ENCODE measurements around the gene ACOD1.
"Not testable (repeated sequence)": the region's sequence is repeated elsewhere in the genome, so short reads cannot be mapped to it uniquely, and the experiment has no call there.

Gene ACOD1

DNA sequence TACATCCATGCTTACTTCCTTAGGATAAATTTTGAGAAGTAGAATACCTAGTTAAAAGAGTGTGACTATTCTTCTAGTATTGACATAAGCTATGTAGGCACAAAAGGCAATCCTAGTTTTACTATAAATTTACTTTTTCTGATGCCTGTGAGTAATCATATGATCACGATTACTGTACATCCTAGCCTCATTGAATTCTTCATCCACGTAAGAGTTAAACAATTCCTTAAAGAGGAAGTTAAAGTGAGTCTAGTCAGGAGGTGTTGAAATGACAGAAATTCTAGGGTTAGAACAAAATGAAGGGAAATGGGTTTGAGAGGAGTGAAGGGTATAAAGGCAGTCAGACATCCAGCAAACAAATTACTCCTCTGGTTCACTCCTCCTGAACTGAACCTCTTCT, at the start of gene ACOD1:
Gene ACOD1 (plus strand): TSS at position 363 of the 400 bp plus-strand sequence. CDS start 48 bp downstream, outside the sequence.
- DNase-seq, result no peak

- not testable (repeated sequence) for DNase-seq
Observed at GRCh38 chr13:76899066-76899465, 49.2 kb upstream of the ACOD1 start.

DNA sequence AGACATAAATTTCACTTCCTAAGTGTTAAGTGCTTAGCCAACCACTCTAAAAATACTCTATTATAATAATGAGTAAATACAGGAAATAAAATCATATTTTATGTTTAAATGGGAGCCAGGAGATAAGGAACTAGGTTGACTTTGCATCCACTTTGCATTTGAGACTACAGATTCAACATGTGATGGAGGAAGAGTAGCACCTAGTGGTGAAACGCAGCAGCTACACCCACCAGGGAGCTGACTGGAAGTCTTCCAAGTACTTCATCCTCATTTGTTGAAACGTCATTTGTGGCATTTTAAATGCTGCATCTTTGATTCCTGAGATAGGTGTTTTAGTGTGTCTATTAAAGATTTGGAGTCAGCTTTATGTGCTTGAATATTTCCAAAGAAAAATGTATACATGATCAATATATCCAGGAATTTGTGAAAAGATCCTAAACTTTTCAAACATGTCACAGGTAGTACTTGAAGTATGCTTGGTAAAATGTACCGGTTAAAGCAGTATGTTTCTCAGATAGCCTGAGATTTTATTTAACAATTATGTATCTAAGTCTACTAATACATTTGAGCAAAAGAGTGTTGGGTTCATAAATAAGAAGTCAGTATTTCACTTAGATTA, 44.7 kb upstream of the ACOD1 start:
- peak; percentile 73 for DNase-seq

- DNase-seq, result no peak
Observed at GRCh38 chr13:76904507-76904906, 43.8 kb upstream of the ACOD1 start.

DNA sequence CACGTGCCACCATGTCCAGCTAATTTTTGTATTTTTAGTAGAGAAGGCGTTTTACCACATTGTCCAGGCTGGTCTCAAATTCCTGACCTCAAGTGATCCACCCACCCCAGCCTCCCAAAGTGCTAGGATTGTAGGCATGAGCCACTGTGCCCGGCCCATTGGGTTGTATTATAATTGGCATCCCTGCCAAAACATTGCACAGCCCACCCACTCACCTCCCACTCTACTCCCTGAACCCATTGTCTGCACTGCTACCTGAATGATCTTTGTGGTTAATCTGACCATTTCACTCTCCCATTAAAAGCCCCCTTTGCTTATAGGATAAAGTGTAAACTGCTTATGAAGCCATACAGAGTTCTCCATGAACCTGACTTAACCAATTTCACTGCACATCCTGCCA, 35.8 kb upstream of the ACOD1 start:
- no peak for DNase-seq

GRCh38 chr13:76913898-76914297, 34.4 kb upstream of the ACOD1 start:
- no peak for DNase-seq

DNA sequence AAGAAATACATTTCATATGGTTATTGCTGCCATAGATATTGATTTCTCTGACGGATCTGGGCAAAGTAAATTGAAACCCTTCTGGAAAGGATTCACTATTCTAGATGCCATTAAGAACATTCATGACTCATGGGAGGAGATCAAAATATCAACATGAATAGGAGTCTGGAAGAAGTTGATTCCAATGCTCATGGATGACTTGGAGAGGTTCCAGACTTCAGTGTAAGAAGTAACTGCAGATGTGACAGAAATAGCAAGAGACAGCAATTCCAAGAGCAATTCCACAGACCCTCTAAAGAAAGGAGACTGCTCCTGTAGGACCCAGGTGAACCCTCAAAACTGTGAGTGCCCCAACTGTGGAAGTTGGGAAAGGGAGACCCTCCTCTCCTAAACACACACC, 31.2 kb upstream of the ACOD1 start:
- no peak for DNase-seq

- DNase-seq, result not testable (repeated sequence)
Observed at GRCh38 chr13:76917755-76918481, 30.4 kb upstream of the ACOD1 start.

DNA sequence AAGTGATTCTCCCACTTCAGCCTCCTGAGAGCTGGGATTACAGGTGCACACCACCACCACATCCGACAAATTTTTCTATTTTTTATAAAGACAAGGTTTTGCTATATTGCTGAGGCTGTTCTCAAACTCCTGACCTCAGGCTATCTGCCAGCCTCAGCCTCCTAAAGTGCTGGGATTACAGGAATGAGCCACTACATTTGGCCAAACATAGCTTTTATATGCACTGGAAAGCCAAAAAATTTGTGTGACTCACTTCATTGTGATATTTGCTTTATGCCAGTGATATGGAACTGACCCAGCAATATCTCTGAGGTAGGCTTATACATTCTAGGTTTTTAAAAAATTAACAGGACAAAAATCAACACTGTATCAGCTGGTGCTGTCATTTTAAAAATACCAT, 26.8 kb upstream of the ACOD1 start:
- DNase-seq, result no peak

- no peak for DNase-seq
Observed at GRCh38 chr13:76925115-76925514, 23.2 kb upstream of the ACOD1 start.

DNA sequence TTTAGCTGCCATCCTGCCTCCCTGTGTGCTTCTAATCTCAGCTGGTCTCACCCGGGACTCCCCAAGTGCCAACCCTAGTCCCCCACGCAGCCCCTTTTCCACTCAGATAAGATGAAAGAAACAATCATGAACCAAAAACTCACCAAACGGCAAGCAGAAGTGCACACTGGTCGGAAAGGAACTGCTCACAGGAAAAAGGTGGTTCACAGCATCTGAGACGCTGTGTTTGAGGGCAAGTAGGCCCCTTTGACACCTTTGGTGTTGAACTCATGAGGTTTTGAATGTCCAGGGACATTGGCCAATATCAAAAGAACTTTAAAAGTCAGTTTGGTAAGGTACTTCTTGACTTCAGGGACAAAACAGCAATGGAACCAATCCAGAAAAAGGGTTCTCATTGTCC, 20.4 kb upstream of the ACOD1 start:
- DNase-seq, result no peak

DNA sequence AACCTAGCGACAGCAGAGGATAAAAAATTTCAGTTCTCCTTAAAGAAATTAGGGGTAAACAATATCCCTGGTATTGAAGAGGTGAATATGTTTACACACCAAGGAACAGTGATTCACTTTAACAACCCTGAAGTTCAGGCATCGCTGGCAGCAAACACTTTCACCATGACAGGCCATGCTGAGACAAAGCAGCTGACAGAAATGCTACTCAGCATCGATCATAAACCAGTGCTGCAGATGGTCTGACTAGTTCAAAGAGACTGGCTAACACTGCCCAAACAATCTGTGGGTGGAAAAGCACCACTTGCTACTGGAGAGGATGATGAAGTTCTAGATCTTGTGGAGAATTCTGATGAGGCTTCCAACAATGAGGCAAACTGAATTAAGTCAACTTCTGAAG, 19.9 kb upstream of the ACOD1 start:
- no peak for DNase-seq

DNA sequence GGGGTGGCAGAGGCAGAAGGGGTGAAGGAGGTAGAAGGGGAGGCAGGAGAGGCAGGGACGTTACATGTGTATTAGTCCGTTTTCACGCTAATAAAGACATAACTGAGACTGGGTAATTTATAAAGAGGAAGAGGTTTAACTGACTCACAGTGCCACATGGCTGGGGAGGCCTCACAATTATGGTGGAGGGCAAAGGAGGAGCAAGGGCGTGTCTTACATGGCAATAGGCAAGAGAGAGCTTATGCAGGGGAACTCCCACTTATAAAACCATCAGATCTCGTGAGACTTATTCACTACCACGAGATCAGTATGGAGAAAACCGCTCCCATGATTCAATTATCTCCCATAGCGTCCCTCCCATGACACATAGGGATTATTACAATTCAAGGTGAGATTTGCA, 19.0 kb upstream of the ACOD1 start:
- no peak for DNase-seq

GRCh38 chr13:76929851-76930374, 18.4 kb upstream of the ACOD1 start:
- DNase-seq, result no peak

GRCh38 chr13:76932076-76932475, 16.2 kb upstream of the ACOD1 start:
- no peak for DNase-seq

DNA sequence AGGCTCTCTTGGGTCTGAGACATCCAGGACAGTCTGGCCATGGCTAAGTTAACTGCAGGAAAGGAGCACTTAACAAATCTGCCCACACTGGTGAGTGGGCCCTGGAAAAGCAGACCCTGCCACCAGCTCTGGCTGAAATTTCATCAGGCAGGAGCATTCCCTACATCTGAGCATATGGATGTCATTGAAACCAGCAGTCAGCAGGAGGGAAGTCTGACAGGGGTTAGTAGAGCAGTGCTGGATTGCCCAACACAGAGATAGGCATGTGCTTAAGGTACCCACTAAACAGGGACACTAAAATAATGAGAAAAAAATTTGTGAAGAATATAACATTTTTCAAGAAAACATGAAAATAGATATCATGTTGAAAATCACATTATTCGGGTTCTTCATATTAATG, 13.6 kb upstream of the ACOD1 start:
- DNase-seq, result no peak

- no peak for DNase-seq
Observed at GRCh38 chr13:76936763-76937162, 11.5 kb upstream of the ACOD1 start.

DNA sequence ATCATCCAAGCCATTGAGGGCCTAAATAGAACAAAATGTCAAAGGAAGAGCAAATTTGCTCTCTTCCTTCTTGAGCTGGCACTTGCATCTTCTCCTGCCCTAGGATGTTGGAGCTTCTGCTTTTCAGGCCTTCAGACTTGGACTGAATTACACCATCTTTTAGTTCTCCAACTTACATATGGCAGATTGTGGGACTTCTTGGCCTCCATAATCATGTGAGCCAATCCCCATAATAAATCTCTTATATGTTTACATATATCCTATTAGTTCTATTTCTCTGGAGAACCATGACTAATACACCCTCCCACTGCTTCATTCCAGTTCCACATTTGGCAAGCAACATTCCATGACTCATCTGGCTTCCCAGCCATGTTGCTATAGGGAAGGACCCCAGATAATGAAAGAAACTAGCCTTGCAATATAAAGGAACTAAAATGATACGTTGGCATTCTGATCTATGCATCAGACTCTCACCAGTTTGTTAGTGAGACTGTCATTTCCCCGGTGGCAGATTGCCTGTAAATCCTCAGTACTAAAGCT, 11.0 kb upstream of the ACOD1 start:
- DNase-seq, result no peak

GRCh38 chr13:76939215-76939614, 9.1 kb upstream of the ACOD1 start:
- DNase-seq, result no peak

- no peak for DNase-seq
Observed at GRCh38 chr13:76942363-76942762, 5.9 kb upstream of the ACOD1 start.

DNA sequence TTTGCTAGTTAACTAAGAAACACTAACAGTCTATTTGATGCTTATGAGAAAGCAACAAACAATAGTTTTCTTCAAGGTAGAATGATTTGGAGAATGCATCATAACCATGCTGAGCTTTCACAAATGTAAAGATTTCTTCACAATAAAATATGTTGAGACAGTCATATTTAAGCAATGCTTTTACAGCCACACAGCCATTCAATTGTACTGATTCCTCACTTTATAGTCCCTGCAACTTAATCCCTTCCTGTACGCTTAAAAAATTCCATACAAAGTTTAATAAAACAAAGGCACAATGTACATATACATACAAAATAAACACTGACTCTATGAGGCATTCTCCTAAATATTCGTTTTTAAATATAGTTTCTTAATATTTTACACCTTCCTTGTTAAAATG, 4.7 kb upstream of the ACOD1 start:
- DNase-seq, result no peak

- DNase-seq, result no peak
Observed at GRCh38 chr13:76944456-76944855, 3.9 kb upstream of the ACOD1 start.

DNA sequence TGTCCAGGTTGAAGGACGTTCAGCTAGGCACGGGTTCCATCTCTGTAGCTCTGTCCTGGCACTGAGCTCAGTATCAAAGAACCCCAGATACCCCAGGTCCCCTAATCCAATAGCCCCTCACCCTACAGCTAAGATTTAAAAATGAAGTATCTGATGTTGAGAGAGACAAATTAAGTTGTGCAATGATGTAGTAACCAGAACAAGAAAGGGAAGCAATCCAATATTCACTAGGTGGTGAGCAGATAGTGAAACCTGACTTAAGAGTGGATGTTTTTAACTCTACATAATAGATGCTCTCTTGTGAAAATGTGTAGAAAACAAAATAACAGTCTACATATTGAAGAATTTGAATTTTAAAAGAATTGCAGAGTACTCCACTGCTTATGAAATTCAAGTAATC, 1.8 kb downstream of the ACOD1 start:
- no peak for DNase-seq

- DNase-seq, result no peak
Observed at GRCh38 chr13:76953968-76954367, 5.7 kb downstream of the ACOD1 start.
